Activated CD4-positive, alpha-beta T cell treated with anti-CD3 and anti-CD28 coated beads, Interleukin-10, Interleukin-2, amounts not matched to agents 100 ng/mL and 50 ng/mL, durations not matched to agents 16 hours and 8 hours (primary cell): ENCODE measurements around the gene MINAR2.

Source experiments
- DNase-seq: peaks from one replicate; pipeline ENCODE4 v3.0.0-alpha.2; 2020

Gene MINAR2

DNA sequence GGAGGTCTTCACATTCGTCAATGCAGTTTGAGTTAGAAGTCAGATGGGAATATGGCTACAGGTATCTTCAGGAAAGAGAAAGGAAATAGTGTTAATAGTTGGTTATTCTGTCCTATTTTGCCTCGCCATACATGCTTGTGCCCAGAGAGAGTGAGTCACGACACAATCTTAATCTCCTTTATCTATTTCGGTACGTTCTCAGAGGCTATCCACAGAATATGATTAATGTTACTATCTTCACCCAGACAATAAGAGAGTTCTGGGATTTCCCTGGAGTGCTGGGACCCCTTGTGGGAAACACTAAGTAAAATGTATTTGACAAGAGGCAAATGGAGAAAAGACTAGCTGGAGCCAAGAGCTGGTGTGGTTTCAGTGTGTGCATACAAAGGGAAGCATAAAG, 25.5 kb downstream of the MINAR2 start:
- no peak for DNase-seq

DNA sequence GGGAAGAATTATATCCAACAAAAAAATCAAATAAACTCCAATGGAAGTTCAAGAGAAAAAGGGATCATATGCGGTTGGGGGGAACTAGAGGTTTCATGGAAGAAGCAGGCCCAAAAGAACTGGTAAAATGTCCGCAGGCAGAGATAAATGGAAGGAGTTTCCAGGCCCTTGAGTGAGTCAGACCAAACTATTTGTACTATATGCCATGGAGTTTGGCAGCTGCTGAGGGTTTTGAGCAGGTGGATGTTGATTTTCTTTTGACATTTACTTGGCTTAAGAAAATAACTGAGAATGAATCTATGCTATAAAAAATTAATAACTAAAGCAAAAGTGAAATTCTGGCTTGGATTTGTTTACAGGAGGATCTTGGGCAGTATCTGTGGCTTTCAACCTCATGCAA, 33.7 kb downstream of the MINAR2 start:
- DNase-seq, result no peak

DNA sequence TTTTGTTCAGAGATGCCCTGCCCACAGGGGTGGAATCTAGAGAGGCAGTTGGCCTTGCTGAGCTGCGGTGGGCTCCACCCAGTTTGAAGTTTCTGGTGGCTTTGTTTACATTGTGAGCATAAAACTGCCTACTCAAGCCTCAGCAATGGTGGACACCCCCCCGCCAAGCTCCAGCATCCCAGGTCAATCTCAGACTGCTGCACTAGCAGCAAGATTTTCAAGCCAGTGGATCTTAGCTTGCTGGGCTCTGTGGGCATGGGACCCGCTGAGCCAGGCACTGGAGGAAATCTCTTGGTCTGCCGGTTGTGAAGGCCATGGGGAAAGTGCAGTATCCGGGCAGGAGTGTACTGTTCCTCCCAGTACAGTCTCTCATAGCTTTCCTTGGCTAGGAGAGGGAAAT, 55.5 kb downstream of the MINAR2 start:
- DNase-seq, result no peak

DNA sequence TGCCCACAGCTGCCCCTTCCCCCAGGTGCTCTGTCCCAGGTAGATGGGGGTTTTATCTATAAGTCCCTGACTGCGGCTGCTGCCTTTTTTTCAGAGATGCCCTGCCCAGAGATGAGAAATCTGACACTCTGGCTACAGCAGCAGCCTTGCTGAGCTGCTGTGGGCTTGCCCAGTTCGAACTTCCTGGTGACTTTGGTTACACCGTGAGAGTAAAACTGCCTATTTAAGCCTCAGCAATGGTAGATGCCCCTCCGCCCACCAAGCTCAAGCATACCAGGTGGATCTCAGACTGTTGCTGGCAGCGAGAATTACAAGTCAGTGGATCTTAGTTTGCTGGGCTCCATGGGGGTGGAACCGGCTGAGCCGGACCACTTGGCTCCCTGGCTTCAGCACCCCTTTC, 56.8 kb downstream of the MINAR2 start:
- no peak for DNase-seq

DNA sequence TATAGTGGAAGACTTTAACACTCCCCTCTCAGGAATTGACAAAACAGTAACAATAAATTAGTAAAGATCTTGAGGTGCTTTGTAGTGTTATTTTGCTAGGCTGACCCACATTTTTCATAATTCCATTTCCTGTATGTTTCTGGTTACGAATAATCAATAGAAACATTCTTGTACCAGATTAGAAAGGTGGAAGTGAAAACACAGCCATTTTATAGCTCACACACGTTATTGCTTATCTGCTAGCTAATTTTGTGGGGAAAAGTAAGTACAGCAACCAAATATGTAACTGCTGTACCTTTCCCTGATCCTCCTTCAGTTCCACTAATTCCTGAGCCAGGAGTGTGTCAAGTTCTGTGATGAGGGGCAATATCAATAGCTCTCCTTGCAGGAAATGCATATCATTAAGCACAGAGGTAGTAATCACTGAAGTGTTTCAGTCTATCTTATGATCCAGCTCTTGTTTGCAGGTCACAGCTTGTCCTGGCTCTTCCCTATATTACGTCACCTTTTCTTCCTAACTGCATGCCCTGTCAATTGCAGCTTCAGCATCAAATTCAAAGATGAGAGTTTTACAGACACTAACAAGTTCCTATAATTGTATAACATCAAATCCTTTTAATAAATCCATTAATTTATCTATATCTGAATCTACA, 59.4 kb downstream of the MINAR2 start:
- DNase-seq, result no peak
